CD14-positive monocyte (primary cell): Measurements from ENCODE around the gene RGS7. TPM values are rescaled to one million over a fixed set of nuclear protein-coding genes. Genes with fewer than 3 reads are reported as not detected.

ENCODE experiments used
- DNase-seq, 3 donors: peaks; one replicate each; pipeline ENCODE4 v3.0.0-alpha.2; 2011 to 2022
- H2AFZ ChIP-seq: 2 replicates; pipeline ENCODE4 v1.6.0; 2012; ENCODE audit warnings: mild to moderate bottlenecking, low read depth, low read length, inconsistent platforms; ENCODE audit not compliant: insufficient read depth, poor library complexity, severe bottlenecking
- H3K27ac ChIP-seq, 2 donors: 1 replicate in 1 of 2; 2 replicates in 1 of 2; pipeline ENCODE4 v1.5.1; 2012 to 2013; ENCODE audit warnings: low read length in 2 of 2, control low read depth in 1 of 2, inconsistent platforms in 1 of 2, low read depth in 1 of 2, mild to moderate bottlenecking in 1 of 2
- H3K27me3 ChIP-seq, 2 donors: one replicate each; pipeline versions ENCODE4 v1.6.0 to v1.6.1; 2011 to 2013; ENCODE audit warnings: low read length in 2 of 2; ENCODE audit not compliant: control insufficient read depth in 2 of 2, insufficient read depth in 2 of 2
- H3K36me3 ChIP-seq, 2 donors: replicated peaks in 1 of 2; 1 replicate in 1 of 2; 2 replicates in 1 of 2; pipeline versions ENCODE4 v1.5.1 to v1.6.1; 2012 to 2013; ENCODE audit warnings: low read length in 2 of 2, control low read depth in 1 of 2, inconsistent platforms in 1 of 2, mild to moderate bottlenecking in 1 of 2; ENCODE audit not compliant: insufficient read depth in 2 of 2, control insufficient read depth in 1 of 2
- H3K4me1 ChIP-seq, 2 donors: 1 replicate in 1 of 2; 2 replicates in 1 of 2; pipeline versions ENCODE4 v1.5.1 to v1.6.1; 2012 to 2013; ENCODE audit warnings: low read length in 2 of 2, control low read depth in 1 of 2, inconsistent platforms in 1 of 2, mild to moderate bottlenecking in 1 of 2, moderate library complexity in 1 of 2; ENCODE audit not compliant: insufficient read depth in 2 of 2, control insufficient read depth in 1 of 2
- H3K4me2 ChIP-seq: replicated peaks from 2 replicates; pipeline ENCODE3; 2012; ENCODE audit warnings: low read length, moderate library complexity, mild to moderate bottlenecking; ENCODE audit not compliant: poor library complexity, severe bottlenecking; ENCODE audit errors: extremely low read depth
- H3K4me3 ChIP-seq, 3 experiments: fragments of 200-600 bp in 1 of 3; sonication (generic) in 1 of 3; replicated peaks in 1 of 3; 1 replicate in 2 of 3; 2 replicates in 1 of 3; pipeline ENCODE4 v1.5.1; 2011 to 2013; ENCODE audit warnings: low read length in 3 of 3, mild to moderate bottlenecking in 3 of 3, control low read depth in 2 of 3, low read depth in 2 of 3, inconsistent platforms in 1 of 3, moderate library complexity in 1 of 3
- H3K79me2 ChIP-seq: 2 replicates; pipeline ENCODE4 v1.6.0; 2012; ENCODE audit warnings: mild to moderate bottlenecking, control low read depth, inconsistent platforms, low read length, moderate library complexity; ENCODE audit not compliant: insufficient read depth
- H3K9ac ChIP-seq: 2 replicates; pipeline ENCODE4 v1.6.0; 2017; ENCODE audit warnings: low read length, mild to moderate bottlenecking; ENCODE audit not compliant: insufficient read depth, poor library complexity, severe bottlenecking
- H3K9me3 ChIP-seq, 2 donors: replicated peaks in 1 of 2; 1 replicate in 1 of 2; 2 replicates in 1 of 2; pipeline versions ENCODE4 v1.5.1 to v1.6.1; 2012 to 2013; ENCODE audit warnings: low read length in 2 of 2, control low read depth in 1 of 2; ENCODE audit not compliant: control insufficient read depth in 1 of 2, insufficient read depth in 1 of 2
- H4K20me1 ChIP-seq: 2 replicates; pipeline ENCODE4 v1.6.0; 2012; ENCODE audit warnings: mild to moderate bottlenecking, low read length, control low read depth, moderate library complexity; ENCODE audit not compliant: insufficient read depth
- H3K27ac Mint-ChIP-seq, 7 donors: one replicate each; pipeline ENCODE4 v1.8.0; 2020; ENCODE audit warnings: mild to moderate bottlenecking in 7 of 7, mixed read lengths in 7 of 7, moderate library complexity in 6 of 7, inconsistent platforms in 2 of 7
- H3K27me3 Mint-ChIP-seq, 3 donors: one replicate each; pipeline ENCODE4 v1.8.0; 2021 to 2022; ENCODE audit warnings: low read depth in 3 of 3, mild to moderate bottlenecking in 3 of 3, mixed read lengths in 3 of 3, moderate library complexity in 3 of 3, inconsistent platforms in 1 of 3
- H3K36me3 Mint-ChIP-seq, 2 donors: one replicate each; pipeline ENCODE4 v1.8.0; 2020; ENCODE audit warnings: mixed read lengths in 2 of 2, inconsistent platforms in 1 of 2, mild to moderate bottlenecking in 1 of 2
- H3K4me1 Mint-ChIP-seq: one replicate; pipeline ENCODE4 v1.8.0; 2020; ENCODE audit warnings: mild to moderate bottlenecking, mixed read lengths
- H3K4me3 Mint-ChIP-seq, 2 donors: one replicate each; pipeline ENCODE4 v1.8.0; 2020; ENCODE audit warnings: mild to moderate bottlenecking in 2 of 2, mixed read lengths in 2 of 2, moderate library complexity in 1 of 2
- H3K9me3 Mint-ChIP-seq, 7 donors: one replicate each; pipeline ENCODE4 v1.8.0; 2020 to 2022; ENCODE audit warnings: mixed read lengths in 7 of 7, mild to moderate bottlenecking in 6 of 7, moderate library complexity in 6 of 7, inconsistent platforms in 2 of 7
- CTCF ChIP-seq: fragments of 200-600 bp; IDR thresholded peaks from one replicate; pipeline ENCODE4 v1.8.0; 2022; ENCODE audit warnings: antibody characterized with exemption, mild to moderate bottlenecking
- WGBS: methylation state at CpG from one replicate; pipeline ENCODE4 v1.1.5; 2013; ENCODE audit warnings: missing lambda C conversion rate; ENCODE audit not compliant: insufficient coverage; 5-methylcytosine and 5-hydroxymethylcytosine counted together
- intact Hi-C, 2 donors: fragments of 100-400 bp; cut with micrococcal nuclease; formaldehyde crosslinking; loops; one replicate each; pipeline versions ENCODE4 v1.15.0 to v1.15.1; 2023
- polyA plus RNA-seq, 3 donors: library from polyadenylated mRNA; depleted of rRNA in 1 of 3; unstranded in 2 of 3; stranded (reverse) in 1 of 3; fragments of 300-500 nt in 2 of 3; fragments of >200 nt in 1 of 3; fragmentation: Illumina TruSeq in 2 of 3; gene quantifications; 1 replicate in 2 of 3; 2 replicates in 1 of 3; pipeline ENCODE4 v1.2.3, GENCODE V29; 2012 to 2021

RGS7 gene
- polyA plus RNA-seq, 3 donors, result not detected

DNA sequence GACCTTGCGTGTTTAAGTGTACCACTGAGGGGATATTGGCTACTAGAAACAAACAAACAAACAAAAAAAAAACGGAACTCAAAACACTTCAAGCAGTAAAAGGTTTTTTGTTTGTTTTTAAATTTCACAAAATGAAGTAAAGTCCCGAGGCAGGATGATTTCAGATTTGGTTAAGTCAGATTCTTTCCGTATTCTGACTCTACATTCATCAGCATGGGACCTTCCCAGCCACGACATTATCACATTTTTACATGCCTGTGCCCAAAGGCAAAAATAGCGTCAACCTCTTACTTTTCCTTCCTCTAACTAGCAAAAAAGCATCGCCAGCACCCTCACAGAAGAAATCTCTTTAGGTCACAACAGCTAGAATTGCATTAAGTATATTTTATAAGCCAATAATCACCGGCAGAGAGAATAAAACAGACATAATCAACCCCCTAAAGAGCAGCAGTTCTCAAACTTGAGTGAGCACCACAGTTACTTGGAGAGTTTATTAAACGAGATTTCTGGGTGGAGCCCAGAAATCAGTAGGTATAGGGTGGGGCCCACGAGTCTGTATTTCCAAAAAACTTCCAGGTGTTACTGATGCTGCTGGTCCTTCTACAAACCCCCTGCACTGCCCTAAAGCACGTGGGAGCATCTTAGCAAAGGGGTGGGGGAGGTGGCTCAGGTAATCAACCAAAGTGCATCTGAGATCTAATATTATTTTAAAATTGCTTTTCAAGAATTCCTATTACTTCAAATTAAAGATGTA lies 227.6 kb downstream of the RGS7 start:
- Mint-ChIP-seq H3K9me3 (peaks cover 0 to 6% (median 1%) of the 10 kb centered on the region in 7 donors), H3K36me3 (no peaks in the 10 kb centered on the region), H3K27ac (no peak overlapping the region), H3K4me1 (no peaks in the 10 kb centered on the region), H3K27me3 (peaks cover 0 to 2% (median 0%) of the 10 kb centered on the region in 3 donors), H3K4me3 (no peak overlapping the region)
- H3K9ac ChIP-seq, result no peak overlapping the region
- no peak overlapping the region for H3K4me3 ChIP-seq
- no peaks in the 10 kb centered on the region for H3K27me3 ChIP-seq
- H3K27ac ChIP-seq, result no peak overlapping the region
- H3K79me2 ChIP-seq, result no peaks in the 10 kb centered on the region
- intact Hi-C loops, result no loop called here
- H3K4me2 ChIP-seq, result no peak overlapping the region
- H3K4me1 ChIP-seq, result no peaks in the 10 kb centered on the region
- no peak for DNase-seq
- peaks cover 0 to 3% of the 10 kb centered on the region in 2 donors for H3K9me3 ChIP-seq
- no peaks in the 10 kb centered on the region for H3K36me3 ChIP-seq
- no peak overlapping the region for H2AFZ ChIP-seq
- 20% methylated on average over 1 of the region's 11 CpGs for WGBS
- no peak for TF ChIP-seq CTCF
- H4K20me1 ChIP-seq, result no peaks in the 10 kb centered on the region

GRCh38 chr1:241125286-241125685 lies 231.7 kb downstream of the RGS7 start:
- DNase-seq, result no peak
- H3K4me3 Mint-ChIP-seq, result no peak overlapping the region
- no peaks in the 10 kb centered on the region for H3K36me3 Mint-ChIP-seq
- H3K9me3 ChIP-seq, result peaks cover 0 to 6% of the 10 kb centered on the region in 2 donors
- H3K36me3 ChIP-seq, result no peaks in the 10 kb centered on the region
- no peaks in the 10 kb centered on the region for H3K4me1 Mint-ChIP-seq
- no peaks in the 10 kb centered on the region for H3K27me3 ChIP-seq
- H3K9me3 Mint-ChIP-seq, result peaks cover 0 to 12% (median 4%) of the 10 kb centered on the region in 7 donors
- H3K9ac ChIP-seq, result no peak overlapping the region
- H3K79me2 ChIP-seq, result no peaks in the 10 kb centered on the region
- intact Hi-C loops, result no loop called here
- no peak overlapping the region for H3K4me3 ChIP-seq
- TF ChIP-seq CTCF, result no peak
- 100% methylated on average over 1 of the region's 2 CpGs for WGBS
- H2AFZ ChIP-seq, result no peak overlapping the region
- no peaks in the 10 kb centered on the region for H3K4me1 ChIP-seq
- peaks cover 0 to 2% (median 0%) of the 10 kb centered on the region in 3 donors for H3K27me3 Mint-ChIP-seq
- H3K27ac ChIP-seq, result no peak overlapping the region
- no peak overlapping the region for H3K27ac Mint-ChIP-seq
- H4K20me1 ChIP-seq, result no peaks in the 10 kb centered on the region
- no peak overlapping the region for H3K4me2 ChIP-seq
